IPS DF 6.9 (cell line): ENCODE data around the gene PRTN3.

Experiments
- DNase-seq: peaks from one replicate; pipeline ENCODE4 v3.0.0-alpha.2; 2013; ENCODE audit warnings: low read depth, low spot score
- H3K27ac ChIP-seq: one replicate; pipeline ENCODE4 v1.5.1; 2013; ENCODE audit warnings: low read length, control low read depth
- H3K27me3 ChIP-seq: 2 replicates; pipeline ENCODE4 v1.6.1; 2013; ENCODE audit warnings: mild to moderate bottlenecking, low read length; ENCODE audit not compliant: control insufficient read depth, insufficient read depth
- H3K36me3 ChIP-seq: 2 replicates; pipeline ENCODE4 v1.6.1; 2013; ENCODE audit warnings: low read length; ENCODE audit not compliant: control insufficient read depth, insufficient read depth
- H3K4me1 ChIP-seq: 2 replicates; pipeline ENCODE4 v1.6.1; 2013; ENCODE audit warnings: low read length; ENCODE audit not compliant: control insufficient read depth, insufficient read depth
- H3K4me3 ChIP-seq: 2 replicates; pipeline ENCODE4 v1.5.1; 2013; ENCODE audit warnings: mild to moderate bottlenecking, low read length
- H3K9me3 ChIP-seq: 2 replicates; pipeline ENCODE4 v1.6.1; 2013; ENCODE audit warnings: low read length, inconsistent platforms; ENCODE audit not compliant: control insufficient read depth, insufficient read depth
- WGBS: extraction: QIAGEN DNeasy Blood & Tissue Kit; methylation state at CpG from one replicate; pipeline ENCODE4 v1.1.7; 2013; ENCODE audit warnings: mixed read lengths, missing lambda C conversion rate; ENCODE audit not compliant: insufficient read length, insufficient coverage; 5-methylcytosine and 5-hydroxymethylcytosine counted together

The PRTN3 gene

GRCh38 chr19:821231-821824 is 19.5 kb upstream of the PRTN3 start:
- WGBS = no CpG with 5 or more reads among the region's 64 CpGs
- Histone ChIP-seq H3K27me3 (no peaks in the 10 kb centered on the region), H3K4me1 (peaks cover 2% of the 10 kb centered on the region; the same call in 1 of the 2 replicates), H3K36me3 (no peaks in the 10 kb centered on the region; the same call in 1 of the 2 replicates), H3K9me3 (no peaks in the 10 kb centered on the region), H3K4me3 (peak overlapping the region; percentile 72), H3K27ac (no peak overlapping the region)
- DNase-seq = no peak

GRCh38 chr19:821825-822503 is 18.8 kb upstream of the PRTN3 start, which contains the start of gene PLPPR3:
TSS of gene PLPPR3 (minus strand) at chr19:821955. CDS start at chr19:821559, 396 bp downstream.
- Histone ChIP-seq H3K27ac (no peak within 1 kb of the TSS), H3K4me1 (peaks cover 2% of the 10 kb centered on the region; the same call in 1 of the 2 replicates), H3K27me3 (no peaks in the 10 kb centered on the region), H3K36me3 (no peaks in the 10 kb centered on the region; the same call in 1 of the 2 replicates), H3K9me3 (no peaks in the 10 kb centered on the region), H3K4me3 (peak within 1 kb of the TSS; percentile 72)
- DNase-seq = no peak
- WGBS = no CpG with 5 or more reads among the region's 86 CpGs

- DNase-seq = no peak
- WGBS = no CpG with 5 or more reads among the region's 12 CpGs
- H3K36me3 ChIP-seq = no peaks in the 10 kb centered on the region; the same call in 1 of the 2 replicates
- H3K9me3 ChIP-seq = no peaks in the 10 kb centered on the region
- no peak overlapping the region for H3K4me3 ChIP-seq
- no peaks in the 10 kb centered on the region for H3K27me3 ChIP-seq
- peaks cover 2% of the 10 kb centered on the region; the same call in 1 of the 2 replicates for H3K4me1 ChIP-seq
- no peak overlapping the region for H3K27ac ChIP-seq
Measured at GRCh38 chr19:823565-824121, 17.2 kb upstream of the PRTN3 start.

- no peak for DNase-seq
- H3K27me3 ChIP-seq = no peaks in the 10 kb centered on the region
Measured at GRCh38 chr19:824885-825284, 15.9 kb upstream of the PRTN3 start.

GRCh38 chr19:825897-826644 is 14.7 kb upstream of the PRTN3 start:
- Histone ChIP-seq H3K4me3 (no peak overlapping the region), H3K9me3 (no peaks in the 10 kb centered on the region), H3K36me3 (no peaks in the 10 kb centered on the region; the same call in 1 of the 2 replicates), H3K27me3 (no peaks in the 10 kb centered on the region), H3K4me1 (peaks cover 2% of the 10 kb centered on the region; the same call in 1 of the 2 replicates), H3K27ac (no peak overlapping the region)
- DNase-seq = no peak
- no CpG with 5 or more reads among the region's 19 CpGs for WGBS

More at GRCh38 chr19:824885-825284, 15.9 kb upstream of the PRTN3 start:
- no CpG with 5 or more reads among the region's 15 CpGs for WGBS
- Histone ChIP-seq H3K4me1 (peaks cover 2% of the 10 kb centered on the region; the same call in 1 of the 2 replicates), H3K36me3 (no peaks in the 10 kb centered on the region; the same call in 1 of the 2 replicates), H3K4me3 (no peak overlapping the region), H3K27ac (no peak overlapping the region), H3K9me3 (no peaks in the 10 kb centered on the region)

GRCh38 chr19:827314-827709 is 13.5 kb upstream of the PRTN3 start:
- H3K36me3 ChIP-seq = no peaks in the 10 kb centered on the region; the same call in 1 of the 2 replicates
- WGBS = no CpG with 5 or more reads among the region's 11 CpGs
- H3K4me3 ChIP-seq = no peak overlapping the region; the same call in 1 of the 2 replicates
- peaks cover 2% of the 10 kb centered on the region; the same call in 1 of the 2 replicates for H3K4me1 ChIP-seq
- no peak overlapping the region for H3K27ac ChIP-seq
- no peaks in the 10 kb centered on the region for H3K9me3 ChIP-seq
- H3K27me3 ChIP-seq = no peaks in the 10 kb centered on the region
- DNase-seq = no peak

GRCh38 chr19:827710-828321 is 13.0 kb upstream of the PRTN3 start, which contains the start of gene AZU1:
TSS of gene AZU1 (plus strand) at chr19:827837. CDS start at chr19:827847, 10 bp downstream.
- H3K4me1 ChIP-seq = peaks cover 2% of the 10 kb centered on the region; the same call in 1 of the 2 replicates
- H3K9me3 ChIP-seq = no peaks in the 10 kb centered on the region
- H3K27me3 ChIP-seq = no peaks in the 10 kb centered on the region
- H3K4me3 ChIP-seq = no peak within 1 kb of the TSS; the same call in 1 of the 2 replicates
- no peak within 1 kb of the TSS for H3K27ac ChIP-seq
- WGBS = no CpG with 5 or more reads among the region's 33 CpGs
- no peak for DNase-seq
- no peaks in the 10 kb centered on the region; the same call in 1 of the 2 replicates for H3K36me3 ChIP-seq

- Histone ChIP-seq H3K4me3 (no peak overlapping the region), H3K9me3 (no peaks in the 10 kb centered on the region), H3K36me3 (no peaks in the 10 kb centered on the region; the same call in 1 of the 2 replicates), H3K27me3 (no peaks in the 10 kb centered on the region), H3K27ac (no peak overlapping the region), H3K4me1 (no peaks in the 10 kb centered on the region; the same call in 1 of the 2 replicates)
- DNase-seq = no peak
- no CpG with 5 or more reads among the region's 18 CpGs for WGBS
Measured at GRCh38 chr19:829129-829758, 11.6 kb upstream of the PRTN3 start.
